Astrocyte (in vitro differentiated cells and primary cell): Measurements from ENCODE around the gene TNFRSF8. TPM values are rescaled to one million over a fixed set of nuclear protein-coding genes. Genes with fewer than 3 reads are reported as not detected.

Experiments
- DNase-seq: peaks from one replicate; pipeline ENCODE4 v3.0.0-alpha.2; 2010; ENCODE audit warnings: low read depth
- FAIRE-seq: peaks from 2 replicates; lab custom pipeline; 2011; peaks lifted over from hg19 to GRCh38; lab: Jason Lieb, UNC
- H2AFZ ChIP-seq: 2 replicates; pipeline ENCODE4 v1.6.0; 2012; ENCODE audit warnings: low read depth, low read length, inconsistent platforms
- H3K27ac ChIP-seq: 2 replicates; pipeline ENCODE4 v1.5.1; 2011; ENCODE audit warnings: low read depth, low read length, inconsistent platforms
- H3K27me3 ChIP-seq: 2 replicates; pipeline ENCODE4 v1.6.0; 2011; ENCODE audit warnings: low read length, inconsistent platforms; ENCODE audit not compliant: insufficient read depth
- H3K36me3 ChIP-seq: 2 replicates; pipeline ENCODE4 v1.5.1; 2011; ENCODE audit warnings: low read length, inconsistent platforms; ENCODE audit not compliant: insufficient read depth
- H3K4me1 ChIP-seq: 2 replicates; pipeline ENCODE4 v1.5.1; 2011; ENCODE audit warnings: low read length, inconsistent platforms; ENCODE audit not compliant: insufficient read depth
- H3K4me2 ChIP-seq: 2 replicates; pipeline ENCODE4 v1.6.0; 2012; ENCODE audit warnings: low read length, inconsistent platforms
- H3K4me3 ChIP-seq: 2 replicates; pipeline ENCODE4 v1.5.1; 2011; ENCODE audit warnings: low read depth, mild to moderate bottlenecking, low read length, inconsistent platforms; ENCODE audit not compliant: insufficient read depth
- H3K79me2 ChIP-seq: 2 replicates; pipeline ENCODE4 v1.6.0; 2012; ENCODE audit warnings: mild to moderate bottlenecking, low read length, inconsistent platforms; ENCODE audit not compliant: insufficient read depth
- H3K9ac ChIP-seq: 2 replicates; pipeline ENCODE4 v1.6.0; 2012; ENCODE audit warnings: mild to moderate bottlenecking, low read length, inconsistent platforms
- H3K9me3 ChIP-seq: 2 replicates; pipeline ENCODE4 v1.5.1; 2012; ENCODE audit warnings: low read depth, mild to moderate bottlenecking, low read length, inconsistent platforms; ENCODE audit not compliant: insufficient read depth
- H4K20me1 ChIP-seq: 2 replicates; pipeline ENCODE4 v1.6.0; 2012; ENCODE audit warnings: low read length, inconsistent platforms; ENCODE audit not compliant: insufficient read depth
- H3K27ac Mint-ChIP-seq: one replicate; pipeline ENCODE4 v1.8.0; 2021; ENCODE audit warnings: mild to moderate bottlenecking, mixed read lengths; ENCODE audit not compliant: unreplicated experiment
- H3K27me3 Mint-ChIP-seq: one replicate; pipeline ENCODE4 v1.8.0; 2021; ENCODE audit warnings: low read depth, mixed read lengths; ENCODE audit not compliant: unreplicated experiment
- H3K36me3 Mint-ChIP-seq: one replicate; pipeline ENCODE4 v1.8.0; 2021; ENCODE audit warnings: low read depth, mixed read lengths; ENCODE audit not compliant: unreplicated experiment
- H3K4me1 Mint-ChIP-seq: one replicate; pipeline ENCODE4 v1.8.0; 2021; ENCODE audit warnings: low read depth, mixed read lengths; ENCODE audit not compliant: unreplicated experiment
- H3K4me3 Mint-ChIP-seq: one replicate; pipeline ENCODE4 v1.8.0; 2021; ENCODE audit warnings: mild to moderate bottlenecking, moderate library complexity, mixed read lengths; ENCODE audit not compliant: unreplicated experiment
- H3K9me3 Mint-ChIP-seq: one replicate; pipeline ENCODE4 v1.8.0; 2021; ENCODE audit warnings: mild to moderate bottlenecking, mixed read lengths; ENCODE audit not compliant: unreplicated experiment
- EZH2 ChIP-seq: IDR thresholded peaks from 2 replicates; pipeline ENCODE4 v1.6.1; 2012; ENCODE audit warnings: mild to moderate bottlenecking, low read length, inconsistent platforms; ENCODE audit not compliant: insufficient read depth
- total RNA-seq: library from RNA; stranded (reverse); gene quantifications from 2 replicates; pipeline ENCODE4 v1.2.1, GENCODE V29; 2021
- TF ChIP-seq, protein P1 (sequence below): IDR thresholded peaks from 2 replicates; pipeline ENCODE4 v1.5.1; 2011; ENCODE audit warnings: low read depth, mild to moderate bottlenecking, inconsistent platforms, low read length, moderate library complexity; ENCODE audit not compliant: insufficient read depth

The TNFRSF8 gene
- total RNA-seq, 1 donor from 2014 or later: 0.16 TPM

DNA sequence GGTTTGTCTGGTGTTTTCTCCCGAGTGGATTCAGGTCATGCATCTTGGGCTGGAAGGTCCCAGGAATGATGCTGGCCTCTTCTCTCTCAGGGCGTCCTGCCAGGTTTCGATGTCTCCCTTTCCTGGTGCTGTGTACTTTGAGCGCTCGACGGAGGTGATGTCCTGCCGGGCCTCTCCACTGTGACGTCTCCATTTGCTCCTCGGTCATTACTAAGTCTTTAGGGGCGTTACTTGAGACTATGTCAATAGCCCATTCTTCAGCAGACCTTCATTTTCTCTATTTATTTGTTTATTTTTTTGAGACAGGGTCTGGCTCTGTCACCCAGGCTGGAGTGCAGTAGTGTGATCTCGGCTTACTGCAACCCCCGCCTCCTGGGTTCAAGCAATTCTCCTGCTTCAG lies 66.5 kb downstream of the TNFRSF8 start:
- H3K4me1 Mint-ChIP-seq: no peaks in the 10 kb centered on the region
- Histone ChIP-seq H3K4me3 (no peak overlapping the region), H3K9me3 (no peaks in the 10 kb centered on the region), H3K27ac (no peak overlapping the region), H3K4me1 (peaks cover 5% of the 10 kb centered on the region), H3K9ac (no peak overlapping the region), H3K79me2 (no peaks in the 10 kb centered on the region), H4K20me1 (no peaks in the 10 kb centered on the region), H3K36me3 (no peaks in the 10 kb centered on the region), H2AFZ (no peak overlapping the region), H3K4me2 (no peak overlapping the region), H3K27me3 (peaks cover 2% of the 10 kb centered on the region)
- DNase-seq: no peak
- no peaks in the 10 kb centered on the region for H3K9me3 Mint-ChIP-seq
- no peak overlapping the region for H3K27ac Mint-ChIP-seq
- FAIRE-seq: no peak
- no peak overlapping the region for H3K4me3 Mint-ChIP-seq
- H3K27me3 Mint-ChIP-seq: peaks cover 53% of the 10 kb centered on the region
- no peaks in the 10 kb centered on the region for H3K36me3 Mint-ChIP-seq
- TF ChIP-seq, protein P1, sequence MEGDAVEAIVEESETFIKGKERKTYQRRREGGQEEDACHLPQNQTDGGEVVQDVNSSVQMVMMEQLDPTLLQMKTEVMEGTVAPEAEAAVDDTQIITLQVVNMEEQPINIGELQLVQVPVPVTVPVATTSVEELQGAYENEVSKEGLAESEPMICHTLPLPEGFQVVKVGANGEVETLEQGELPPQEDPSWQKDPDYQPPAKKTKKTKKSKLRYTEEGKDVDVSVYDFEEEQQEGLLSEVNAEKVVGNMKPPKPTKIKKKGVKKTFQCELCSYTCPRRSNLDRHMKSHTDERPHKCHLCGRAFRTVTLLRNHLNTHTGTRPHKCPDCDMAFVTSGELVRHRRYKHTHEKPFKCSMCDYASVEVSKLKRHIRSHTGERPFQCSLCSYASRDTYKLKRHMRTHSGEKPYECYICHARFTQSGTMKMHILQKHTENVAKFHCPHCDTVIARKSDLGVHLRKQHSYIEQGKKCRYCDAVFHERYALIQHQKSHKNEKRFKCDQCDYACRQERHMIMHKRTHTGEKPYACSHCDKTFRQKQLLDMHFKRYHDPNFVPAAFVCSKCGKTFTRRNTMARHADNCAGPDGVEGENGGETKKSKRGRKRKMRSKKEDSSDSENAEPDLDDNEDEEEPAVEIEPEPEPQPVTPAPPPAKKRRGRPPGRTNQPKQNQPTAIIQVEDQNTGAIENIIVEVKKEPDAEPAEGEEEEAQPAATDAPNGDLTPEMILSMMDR: no peak
- no peak for TF ChIP-seq EZH2

DNA sequence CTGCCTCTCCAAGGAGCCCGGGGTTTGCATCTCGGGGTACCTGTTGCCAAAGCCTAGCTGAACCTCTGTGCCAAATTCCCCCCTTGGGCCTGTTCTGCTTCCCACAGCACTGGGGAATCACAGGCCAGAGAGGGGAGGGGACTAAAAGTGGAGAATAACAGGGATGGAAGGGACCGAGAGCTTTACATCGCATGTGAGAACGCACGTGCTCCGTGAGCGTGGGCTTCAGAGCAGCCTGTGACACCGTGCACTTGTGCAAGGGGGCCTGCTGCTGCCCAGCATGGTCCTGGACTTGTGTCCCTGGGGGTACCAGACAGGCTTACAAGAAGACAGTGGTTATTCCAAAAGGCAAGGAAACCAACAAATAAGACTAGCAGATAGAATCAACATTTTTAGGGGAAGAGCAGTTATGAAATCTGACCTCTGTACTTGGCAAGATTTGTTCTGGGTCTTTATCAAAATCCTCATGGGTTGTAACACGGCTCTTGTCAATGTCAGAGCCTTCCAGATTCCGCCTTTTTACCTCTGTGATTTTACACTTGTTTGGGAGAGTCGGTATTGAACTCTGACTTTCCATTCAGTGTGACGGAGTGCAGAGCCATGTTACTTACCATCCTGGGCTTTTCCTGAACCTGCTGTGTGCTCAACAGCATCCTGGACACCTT lies 67.5 kb downstream of the TNFRSF8 start:
- Histone ChIP-seq H3K4me1 (peaks cover 5% of the 10 kb centered on the region), H3K36me3 (no peaks in the 10 kb centered on the region), H3K27me3 (peaks cover 2% of the 10 kb centered on the region), H2AFZ (no peak overlapping the region), H3K4me2 (no peak overlapping the region), H4K20me1 (no peaks in the 10 kb centered on the region), H3K79me2 (no peaks in the 10 kb centered on the region), H3K4me3 (no peak overlapping the region), H3K9ac (no peak overlapping the region), H3K27ac (no peak overlapping the region), H3K9me3 (no peaks in the 10 kb centered on the region)
- no peak overlapping the region for H3K27ac Mint-ChIP-seq
- no peaks in the 10 kb centered on the region for H3K4me1 Mint-ChIP-seq
- FAIRE-seq (no peak), DNase-seq (no peak)
- peaks cover 45% of the 10 kb centered on the region for H3K27me3 Mint-ChIP-seq
- H3K4me3 Mint-ChIP-seq: no peak overlapping the region
- no peak for TF ChIP-seq EZH2
- TF ChIP-seq, protein P1: no peak
- no peaks in the 10 kb centered on the region for H3K36me3 Mint-ChIP-seq
- no peaks in the 10 kb centered on the region for H3K9me3 Mint-ChIP-seq

DNA sequence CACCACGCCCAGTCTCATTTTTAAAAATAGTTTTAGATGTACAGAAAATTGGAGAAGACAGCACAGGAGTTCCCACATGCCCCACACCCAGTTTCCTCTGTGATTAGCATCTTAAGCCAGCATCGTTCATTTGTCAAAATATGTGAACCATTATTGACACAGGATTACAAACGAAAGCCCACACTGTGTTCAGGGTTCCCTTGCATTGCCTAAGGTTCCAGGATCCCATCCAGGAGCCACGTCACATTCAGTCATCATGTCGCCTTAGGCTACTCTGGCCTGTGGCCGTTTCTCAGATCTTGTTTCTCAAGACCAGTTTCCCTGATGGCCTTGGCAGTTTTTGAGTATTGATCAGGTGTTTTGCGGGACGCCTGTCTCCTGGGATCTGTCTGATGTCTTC lies 69.0 kb downstream of the TNFRSF8 start:
- no peak overlapping the region for H3K9ac ChIP-seq
- no peaks in the 10 kb centered on the region for H3K79me2 ChIP-seq
- TF ChIP-seq, protein P1: no peak
- no peak for TF ChIP-seq EZH2
- H4K20me1 ChIP-seq: no peaks in the 10 kb centered on the region
- DNase-seq (no peak), FAIRE-seq (no peak)
- H3K9me3 ChIP-seq: no peaks in the 10 kb centered on the region
- no peaks in the 10 kb centered on the region for H3K4me1 Mint-ChIP-seq
- no peak overlapping the region for H3K4me3 ChIP-seq
- H3K4me3 Mint-ChIP-seq: no peak overlapping the region
- peaks cover 5% of the 10 kb centered on the region for H3K4me1 ChIP-seq
- H3K4me2 ChIP-seq: no peak overlapping the region
- H3K36me3 ChIP-seq: no peaks in the 10 kb centered on the region
- H3K27ac Mint-ChIP-seq: no peak overlapping the region
- no peak overlapping the region for H2AFZ ChIP-seq
- no peak overlapping the region for H3K27ac ChIP-seq
- H3K27me3 Mint-ChIP-seq: peaks cover 33% of the 10 kb centered on the region
- no peaks in the 10 kb centered on the region for H3K36me3 Mint-ChIP-seq
- no peaks in the 10 kb centered on the region for H3K9me3 Mint-ChIP-seq
- H3K27me3 ChIP-seq: peaks cover 2% of the 10 kb centered on the region
